NCI-H2029 treated with DMSO at 0.1 percent for 48 hours (cell line): ENCODE measurements around the gene VPS13C.

Experiments used
- DNase-seq: peaks from one replicate; lab custom pipeline; 2025; lab: John Stamatoyannopoulos, UW

The VPS13C gene, protein sequence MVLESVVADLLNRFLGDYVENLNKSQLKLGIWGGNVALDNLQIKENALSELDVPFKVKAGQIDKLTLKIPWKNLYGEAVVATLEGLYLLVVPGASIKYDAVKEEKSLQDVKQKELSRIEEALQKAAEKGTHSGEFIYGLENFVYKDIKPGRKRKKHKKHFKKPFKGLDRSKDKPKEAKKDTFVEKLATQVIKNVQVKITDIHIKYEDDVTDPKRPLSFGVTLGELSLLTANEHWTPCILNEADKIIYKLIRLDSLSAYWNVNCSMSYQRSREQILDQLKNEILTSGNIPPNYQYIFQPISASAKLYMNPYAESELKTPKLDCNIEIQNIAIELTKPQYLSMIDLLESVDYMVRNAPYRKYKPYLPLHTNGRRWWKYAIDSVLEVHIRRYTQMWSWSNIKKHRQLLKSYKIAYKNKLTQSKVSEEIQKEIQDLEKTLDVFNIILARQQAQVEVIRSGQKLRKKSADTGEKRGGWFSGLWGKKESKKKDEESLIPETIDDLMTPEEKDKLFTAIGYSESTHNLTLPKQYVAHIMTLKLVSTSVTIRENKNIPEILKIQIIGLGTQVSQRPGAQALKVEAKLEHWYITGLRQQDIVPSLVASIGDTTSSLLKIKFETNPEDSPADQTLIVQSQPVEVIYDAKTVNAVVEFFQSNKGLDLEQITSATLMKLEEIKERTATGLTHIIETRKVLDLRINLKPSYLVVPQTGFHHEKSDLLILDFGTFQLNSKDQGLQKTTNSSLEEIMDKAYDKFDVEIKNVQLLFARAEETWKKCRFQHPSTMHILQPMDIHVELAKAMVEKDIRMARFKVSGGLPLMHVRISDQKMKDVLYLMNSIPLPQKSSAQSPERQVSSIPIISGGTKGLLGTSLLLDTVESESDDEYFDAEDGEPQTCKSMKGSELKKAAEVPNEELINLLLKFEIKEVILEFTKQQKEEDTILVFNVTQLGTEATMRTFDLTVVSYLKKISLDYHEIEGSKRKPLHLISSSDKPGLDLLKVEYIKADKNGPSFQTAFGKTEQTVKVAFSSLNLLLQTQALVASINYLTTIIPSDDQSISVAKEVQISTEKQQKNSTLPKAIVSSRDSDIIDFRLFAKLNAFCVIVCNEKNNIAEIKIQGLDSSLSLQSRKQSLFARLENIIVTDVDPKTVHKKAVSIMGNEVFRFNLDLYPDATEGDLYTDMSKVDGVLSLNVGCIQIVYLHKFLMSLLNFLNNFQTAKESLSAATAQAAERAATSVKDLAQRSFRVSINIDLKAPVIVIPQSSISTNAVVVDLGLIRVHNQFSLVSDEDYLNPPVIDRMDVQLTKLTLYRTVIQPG (N-terminal part only)

DNA sequence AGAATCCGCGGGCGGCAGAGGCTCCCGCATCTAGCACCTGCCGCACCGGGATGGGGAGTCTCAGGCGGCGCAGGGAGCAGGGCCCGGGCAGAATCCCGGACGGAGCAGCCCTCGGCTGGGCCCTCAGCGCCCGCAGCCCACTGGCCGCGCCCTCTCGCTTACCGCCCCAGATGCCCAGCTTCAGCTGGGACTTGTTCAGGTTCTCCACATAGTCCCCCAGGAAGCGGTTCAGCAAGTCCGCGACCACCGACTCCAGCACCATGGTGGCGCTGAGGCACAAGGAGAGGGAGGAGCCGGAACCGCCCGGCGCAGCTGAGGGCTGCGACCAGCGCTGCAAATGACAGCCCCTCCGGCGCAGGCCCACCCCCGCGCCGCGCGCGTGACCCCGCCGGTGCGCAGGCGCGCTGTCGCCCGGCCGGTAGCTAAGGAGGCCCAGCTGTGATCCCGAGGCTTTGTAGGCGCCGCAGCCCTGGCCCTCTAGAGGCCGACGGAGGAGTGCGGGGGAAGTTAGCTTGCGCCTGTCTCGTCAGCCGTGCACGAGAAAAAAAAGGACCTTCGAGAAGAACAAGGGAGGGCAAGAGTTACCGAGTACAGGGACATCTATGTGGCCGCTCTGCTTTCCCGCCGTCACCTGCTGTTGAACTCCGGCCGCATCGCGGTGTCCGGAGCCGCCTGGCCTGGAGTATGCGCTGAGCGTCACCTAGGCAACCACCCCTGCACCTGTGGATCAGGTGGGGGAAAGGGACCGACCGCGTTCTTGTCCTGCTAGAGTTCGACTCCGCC, at the start of gene VPS13C:
TSS of gene VPS13C (minus strand) at position 335 of the 783 bp plus-strand sequence. CDS start at position 262, 73 bp downstream.
- peak; percentile 47 for DNase-seq

DNA sequence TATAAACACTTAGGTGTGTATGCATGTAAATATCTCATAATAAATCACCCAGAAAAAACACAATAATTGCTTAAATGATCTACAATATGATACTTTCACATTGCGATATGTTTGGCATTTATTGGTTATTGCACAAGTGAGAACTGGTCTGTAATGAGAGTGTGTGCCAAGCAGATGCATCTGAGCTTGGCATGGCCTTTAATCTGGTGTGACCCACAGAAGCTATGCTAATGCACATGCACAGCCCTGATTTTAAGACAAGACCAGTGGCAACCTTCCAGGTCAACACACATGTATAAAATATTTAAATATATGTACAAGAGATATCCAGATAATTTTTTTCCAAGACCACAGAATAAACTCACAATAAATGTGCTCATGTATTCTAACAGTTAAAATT, 49.2 kb upstream of the VPS13C start:
- no peak for DNase-seq

DNA sequence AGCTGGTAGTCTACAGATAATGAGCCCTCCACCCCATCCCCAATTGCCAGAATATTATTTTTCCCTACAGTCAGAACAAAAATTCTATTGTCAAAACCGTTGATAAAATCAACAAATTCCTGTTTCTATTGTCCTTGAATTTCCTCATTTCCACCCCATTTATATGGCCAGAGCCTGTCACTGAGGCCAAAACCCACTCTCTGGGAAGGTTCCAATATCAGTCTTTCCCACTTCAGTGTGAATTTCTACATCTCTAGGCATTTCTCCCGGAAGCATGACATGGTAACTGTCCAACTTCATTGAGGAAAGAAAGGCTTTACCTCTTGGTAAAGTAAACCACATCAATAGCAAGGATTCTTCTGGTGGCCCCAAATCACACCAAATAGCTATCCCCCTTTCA, 48.2 kb upstream of the VPS13C start:
- no peak for DNase-seq

DNA sequence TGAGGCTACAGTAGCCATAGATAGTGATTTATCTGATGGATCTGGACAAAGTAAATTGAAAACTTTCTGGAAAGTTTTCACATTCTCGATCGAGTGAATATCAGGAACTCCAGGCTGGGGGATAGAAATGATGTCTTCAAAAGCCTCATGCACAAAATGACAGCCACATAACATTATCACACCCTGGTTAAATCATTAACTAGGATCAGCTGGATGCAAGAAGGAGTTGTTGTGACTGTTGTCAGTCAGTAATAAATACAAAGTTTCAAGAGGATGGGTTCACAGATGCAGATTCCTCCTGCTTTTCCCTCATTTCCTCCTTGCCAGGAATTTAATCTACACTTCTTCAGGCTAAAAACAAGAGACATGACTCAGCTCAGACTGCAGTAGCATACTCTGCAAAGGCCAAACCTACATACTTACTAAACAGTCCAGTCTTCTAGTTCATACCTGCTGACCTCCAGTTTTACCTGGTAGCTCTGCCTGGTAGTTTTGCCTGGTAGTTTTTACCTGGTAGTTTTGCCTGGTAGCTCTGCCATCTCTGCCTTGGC, 47.4 kb upstream of the VPS13C start:
- no peak for DNase-seq

DNA sequence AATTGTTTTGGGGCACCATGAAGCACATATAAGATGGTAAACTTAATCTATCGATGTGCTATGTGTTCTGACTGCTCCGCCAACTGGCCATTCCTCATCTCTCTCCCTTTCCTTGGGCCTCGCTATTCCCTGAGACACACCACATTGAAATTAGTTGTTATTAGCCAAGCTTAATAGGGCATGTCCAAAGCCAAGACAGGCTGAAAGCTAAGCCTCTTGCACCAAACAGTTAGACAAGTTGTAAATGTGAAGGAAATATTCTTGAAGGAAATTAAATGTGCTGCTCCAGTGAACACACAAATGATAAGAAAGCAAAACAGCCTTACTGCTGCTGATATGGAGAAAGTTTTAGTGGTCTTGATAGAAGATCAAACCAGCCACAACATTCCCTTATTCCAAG, 45.8 kb upstream of the VPS13C start:
- no peak for DNase-seq

DNA sequence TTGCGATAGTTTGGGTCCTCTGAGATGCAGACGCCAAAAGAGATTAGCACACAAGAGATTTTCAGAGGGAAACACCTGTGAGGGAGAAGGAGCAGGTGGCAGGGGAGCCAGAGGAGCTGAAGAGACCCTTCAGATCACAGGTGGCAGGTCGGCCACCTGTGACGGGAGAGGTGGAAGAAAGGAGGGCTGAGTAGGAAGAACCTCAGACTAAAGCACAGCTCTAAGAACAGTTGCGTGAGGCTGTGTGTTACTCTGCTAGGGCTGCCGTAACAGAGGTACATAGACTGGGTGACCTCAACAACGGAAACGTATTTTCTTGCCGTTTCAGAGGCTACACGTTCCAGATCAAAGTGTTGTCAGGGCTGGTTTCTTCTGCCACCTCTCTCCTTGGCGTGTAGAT, 45.0 kb upstream of the VPS13C start:
- DNase-seq, result no peak

DNA sequence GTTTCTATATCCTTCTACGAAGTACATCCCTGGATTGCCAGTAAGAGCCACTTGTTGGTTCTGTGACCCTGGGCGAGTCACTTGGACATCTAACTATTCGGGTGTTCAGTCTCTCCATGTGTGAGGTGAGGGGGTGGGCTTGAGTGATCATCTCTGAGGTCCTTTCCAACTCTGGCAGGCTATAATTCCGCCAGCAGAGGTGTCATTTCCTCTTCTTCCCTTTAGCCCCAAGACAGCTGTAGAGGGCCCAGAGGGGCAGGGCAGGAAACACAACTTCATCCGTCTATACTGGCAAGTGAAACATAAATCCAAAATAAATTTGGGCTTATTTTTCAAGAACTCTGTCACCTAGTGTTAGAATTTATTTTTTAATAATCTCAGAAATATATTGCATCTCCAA, 44.6 kb upstream of the VPS13C start:
- no peak for DNase-seq

DNA sequence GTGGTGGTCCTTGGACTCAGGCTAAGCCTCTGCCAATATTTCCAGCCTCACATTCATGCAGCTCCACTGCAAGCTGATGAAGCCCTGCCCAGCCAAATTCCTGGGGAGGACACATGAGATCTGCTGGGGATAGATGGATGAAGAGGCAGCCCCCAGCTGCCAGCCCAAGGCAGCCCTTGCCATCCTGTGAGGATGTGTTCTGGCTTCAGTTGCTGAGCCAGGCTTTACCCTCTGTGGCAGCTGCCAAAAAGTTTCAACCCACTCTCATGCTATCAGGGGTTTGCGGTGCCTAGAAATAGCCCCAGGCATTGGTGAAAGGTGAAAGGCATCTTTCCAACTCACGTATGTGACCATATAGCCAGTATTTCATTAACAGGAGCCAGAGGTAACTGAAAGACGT, 44.2 kb upstream of the VPS13C start:
- DNase-seq, result no peak

DNA sequence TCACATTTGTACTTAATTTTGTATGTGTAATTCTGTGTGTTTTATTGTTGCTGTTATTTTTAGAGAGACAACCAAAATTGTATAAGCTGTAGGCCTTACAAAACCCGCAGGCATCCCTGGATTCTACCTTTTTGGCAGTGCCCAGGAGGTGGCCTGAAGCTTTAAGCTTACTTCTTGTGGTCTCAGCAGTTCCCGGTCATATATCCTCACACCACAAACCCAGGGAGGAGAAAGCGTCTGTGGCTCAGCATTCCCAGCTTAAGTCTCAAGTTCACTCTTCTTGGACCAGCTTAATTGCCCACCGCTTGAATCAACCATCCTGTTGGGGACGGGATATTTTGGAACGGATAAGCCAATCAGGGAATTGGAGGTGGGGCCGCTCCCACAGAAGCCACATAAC, 43.2 kb upstream of the VPS13C start:
- DNase-seq, result no peak

DNA sequence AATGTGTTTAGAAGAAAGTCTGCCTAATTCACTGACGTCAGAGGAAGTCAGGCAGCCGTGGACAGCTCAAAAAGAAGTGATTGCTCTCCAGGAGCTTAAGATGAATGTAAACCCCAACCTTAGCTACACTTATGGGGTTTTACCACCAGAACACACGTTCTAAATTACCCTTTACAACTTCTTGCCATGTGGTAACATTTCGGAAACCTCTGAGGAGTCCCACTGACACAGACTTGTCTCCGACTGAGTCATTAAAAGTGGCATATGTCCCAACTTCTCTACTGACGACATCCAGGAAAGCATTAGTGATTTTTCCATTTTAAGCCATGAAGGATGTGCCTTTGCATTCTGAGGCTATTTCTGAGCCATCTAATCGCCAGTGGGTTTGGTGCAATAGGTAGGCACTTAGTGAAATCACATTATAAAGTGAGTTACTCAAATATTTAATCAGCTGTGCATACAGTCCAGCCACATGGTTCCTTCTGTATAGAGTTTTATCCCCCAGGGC, 38.9 kb upstream of the VPS13C start:
- DNase-seq, result no peak

DNA sequence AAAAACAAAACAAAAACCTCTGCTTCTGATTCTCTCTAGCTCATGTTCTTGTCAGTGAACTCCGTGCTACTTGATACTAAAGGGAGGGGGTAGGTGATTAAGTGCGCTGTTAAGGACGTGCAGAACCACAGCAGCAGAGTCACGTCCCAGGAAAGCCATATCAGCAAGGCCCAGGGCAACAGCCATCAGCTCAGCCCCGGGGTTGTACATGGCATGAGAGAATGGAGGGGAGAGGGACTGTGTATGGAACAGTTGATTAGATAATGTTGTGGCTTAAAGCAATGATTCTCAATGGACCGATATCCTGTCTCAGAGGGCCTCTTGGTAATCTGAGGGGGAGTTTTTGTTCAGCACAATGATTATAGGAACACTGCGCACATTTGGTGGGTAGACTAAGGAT, 34.1 kb upstream of the VPS13C start:
- no peak for DNase-seq

DNA sequence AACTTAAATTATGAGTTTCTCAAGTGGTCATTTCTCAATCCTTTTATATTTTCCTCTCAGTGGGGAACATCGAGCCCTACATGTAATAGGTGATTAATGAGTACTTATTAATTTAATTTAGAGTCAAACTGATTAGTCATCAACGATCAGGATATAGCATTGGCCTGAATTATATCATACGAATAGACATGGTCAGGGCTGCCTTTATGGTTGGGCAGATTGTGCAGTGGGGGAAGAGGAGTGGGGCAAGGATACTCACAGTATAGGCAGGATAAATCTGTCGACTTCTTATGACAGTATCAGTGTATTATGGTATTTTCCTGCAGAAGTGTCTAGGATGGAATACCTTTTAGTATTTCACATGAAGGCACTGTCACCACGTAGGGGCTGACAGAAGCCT, 33.6 kb upstream of the VPS13C start:
- DNase-seq, result no peak

DNA sequence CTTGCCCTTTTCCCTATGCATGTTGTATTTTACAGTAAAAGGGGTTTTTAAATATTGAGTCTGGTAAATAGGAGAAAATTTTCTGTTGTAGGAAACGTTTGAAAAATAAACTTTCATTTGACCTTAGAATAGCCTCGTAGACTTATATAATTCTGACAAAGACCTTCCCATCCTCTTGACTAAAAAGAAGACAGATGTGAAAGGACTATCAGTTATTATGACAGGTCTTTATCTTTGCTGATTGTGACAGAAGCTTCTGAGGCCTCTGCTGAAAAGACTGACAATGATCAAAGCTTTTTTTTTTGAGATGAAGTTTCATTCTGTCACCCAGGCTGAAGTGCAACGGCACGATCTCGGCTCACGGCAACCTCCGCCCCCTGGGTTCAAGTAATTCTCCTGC, 30.7 kb upstream of the VPS13C start:
- DNase-seq, result no peak

DNA sequence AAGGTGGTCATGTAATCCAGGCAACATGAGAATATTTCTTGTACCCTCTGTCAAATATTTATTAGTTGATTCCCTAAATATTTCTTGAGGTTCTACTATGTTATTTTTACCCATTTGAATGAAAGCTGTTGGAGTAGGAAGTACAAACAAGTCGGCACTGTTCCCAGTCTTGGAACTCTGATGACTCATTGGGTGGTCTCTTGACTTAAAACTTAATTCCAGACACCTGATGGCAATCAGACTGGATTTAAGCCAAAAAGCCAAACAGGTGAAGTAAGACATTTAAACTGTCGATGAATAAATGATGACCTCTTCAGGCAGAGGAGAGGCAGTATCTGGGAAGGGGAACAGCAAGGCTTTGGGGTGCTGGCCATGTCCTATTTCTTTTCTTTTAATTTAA, 29.4 kb upstream of the VPS13C start:
- DNase-seq, result no peak

DNA sequence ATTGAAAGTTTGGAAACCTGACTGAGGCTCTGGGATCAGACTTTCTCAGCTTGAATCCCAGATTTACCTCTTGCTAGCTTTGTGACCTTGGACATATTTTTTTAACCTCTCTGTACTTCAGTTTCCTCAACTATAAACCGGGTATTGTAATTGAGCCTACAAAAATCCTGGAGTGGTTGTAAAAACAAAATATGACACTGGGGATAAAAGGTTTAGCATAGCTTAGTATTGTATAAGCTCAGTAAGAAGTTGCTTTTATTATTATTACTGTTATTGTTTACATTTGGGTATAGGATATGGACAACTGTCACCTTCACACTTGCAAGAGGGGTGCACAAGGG, 28.1 kb upstream of the VPS13C start:
- DNase-seq, result no peak

DNA sequence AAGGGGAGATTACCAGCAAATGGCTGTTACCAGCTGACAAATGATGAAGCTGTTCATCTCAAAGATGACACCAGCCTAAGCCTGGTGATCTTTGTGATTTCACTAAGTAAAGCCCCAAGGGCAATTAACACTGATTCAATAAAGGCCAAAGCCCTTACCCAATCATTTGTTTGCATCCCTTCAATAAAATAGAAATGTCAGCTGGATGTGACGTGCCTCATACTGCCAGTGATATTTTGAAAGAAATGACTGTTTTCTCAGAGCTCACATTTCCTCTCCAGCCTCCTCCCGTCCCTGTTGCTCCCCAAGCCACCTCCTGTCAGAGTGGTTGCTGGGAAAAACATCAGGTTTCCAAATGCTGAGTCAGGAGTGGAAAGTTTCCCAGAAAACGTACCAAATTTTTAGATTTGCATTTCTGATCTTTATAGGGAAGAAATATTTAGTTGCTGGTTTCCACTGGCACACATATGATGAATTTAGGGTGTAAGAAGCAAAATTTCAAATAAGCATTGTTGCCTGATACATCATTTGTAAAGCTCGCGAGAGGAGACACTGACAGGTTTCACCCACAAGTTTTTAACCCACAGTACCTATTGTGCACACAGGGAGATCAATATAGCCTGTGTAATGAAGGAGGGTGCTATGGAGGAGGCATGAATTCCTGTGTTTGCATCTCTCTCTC, 27.6 kb upstream of the VPS13C start:
- DNase-seq, result no peak

DNA sequence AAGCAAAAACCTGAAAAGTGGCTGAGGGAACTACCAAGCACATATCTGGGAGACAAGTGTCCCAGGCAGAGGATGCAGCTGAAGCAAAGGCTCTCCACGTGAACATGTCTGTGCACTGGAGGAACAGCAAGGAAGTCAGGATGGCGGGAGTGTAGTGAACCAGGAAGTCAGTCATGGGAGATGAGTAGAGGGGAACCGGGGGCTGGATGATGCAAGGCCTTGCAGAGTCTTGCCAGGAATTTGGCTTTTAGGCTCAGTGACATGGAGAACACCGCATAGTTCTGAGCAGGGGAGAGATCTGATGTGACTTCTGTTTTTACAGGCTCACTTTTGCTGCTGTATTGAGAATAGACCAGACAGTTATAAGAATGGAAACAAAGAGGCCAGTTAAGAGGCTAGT, 25.5 kb upstream of the VPS13C start:
- DNase-seq, result no peak

DNA sequence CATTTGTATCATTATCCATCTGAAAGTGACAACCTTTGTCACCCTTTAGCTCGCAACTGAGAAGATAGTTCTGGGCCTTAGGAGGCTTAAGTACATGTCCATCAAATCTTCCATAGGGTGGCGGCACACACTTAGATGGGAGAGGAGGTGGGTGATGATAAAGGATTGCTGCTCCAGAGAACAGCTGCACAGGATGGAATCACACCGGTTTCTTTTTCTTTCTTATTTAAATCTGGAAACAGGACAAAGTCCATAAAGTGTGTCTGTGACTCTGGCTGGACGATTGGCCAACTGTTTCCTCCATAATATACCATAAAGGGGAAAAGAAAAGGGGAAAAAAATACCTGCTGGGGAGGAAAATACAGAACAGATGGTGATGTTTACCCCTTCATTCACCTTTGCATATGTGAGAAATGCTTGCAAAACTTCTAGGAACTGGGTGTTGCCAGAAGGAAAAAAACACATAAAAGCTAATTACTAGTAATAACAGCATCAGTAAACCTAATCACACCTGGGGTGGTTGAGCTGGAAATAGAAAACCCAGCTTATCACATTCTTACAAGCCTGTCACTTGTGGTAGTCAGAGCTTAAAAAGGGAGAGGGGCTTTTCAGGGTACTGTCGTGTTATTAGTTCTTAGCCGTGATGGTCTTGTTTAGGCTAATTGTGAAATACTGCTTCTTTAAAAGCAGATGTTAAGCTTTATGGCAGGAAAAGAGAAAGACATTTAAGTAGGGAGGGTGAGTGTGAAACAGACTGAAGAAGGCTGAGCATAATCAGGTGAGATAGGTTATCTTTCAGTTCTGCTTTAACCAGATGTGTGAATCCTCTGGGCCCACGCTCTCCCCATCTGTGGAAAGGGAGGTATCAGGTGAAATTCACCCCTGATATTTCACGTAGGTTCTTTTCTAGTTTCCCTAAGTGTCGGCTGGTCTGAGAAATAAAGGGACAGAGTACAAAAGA, 23.2 kb upstream of the VPS13C start:
- DNase-seq, result no peak

DNA sequence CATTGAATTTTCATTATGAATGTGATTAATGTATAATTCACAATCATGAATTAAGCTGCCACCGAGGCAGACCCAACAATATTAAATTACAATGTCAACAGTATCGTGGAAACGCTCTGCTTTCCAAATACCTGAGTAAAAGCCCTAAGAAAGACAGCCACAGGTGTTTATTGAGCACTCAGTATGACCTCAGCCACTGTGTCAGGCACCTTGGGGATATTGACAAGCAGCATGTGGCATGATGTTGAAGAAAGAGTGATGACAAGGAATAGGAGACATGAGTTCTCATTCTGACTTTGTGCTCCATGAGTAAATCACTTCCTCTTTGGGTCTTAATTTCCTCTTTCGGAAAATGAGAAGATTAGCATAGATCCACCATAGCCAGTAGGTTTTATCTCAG, 19.3 kb upstream of the VPS13C start:
- DNase-seq, result no peak
